HepG2 (cell line): Measurements from ENCODE around the gene UBE2O. TPM values are rescaled to one million over a fixed set of nuclear protein-coding genes. Genes with fewer than 3 reads are reported as not detected.

Experiments used
- ATAC-seq: fragments of 200-7000 bp; cut with Tn5 transposase; 3 replicates; pipeline ENCODE4 v1.9.1; 2020; ENCODE audit warnings: mild to moderate bottlenecking, moderate library complexity
- BruUV-seq: library from RNA; stranded (reverse); fragments of 400-500 nt; replicated peaks from 2 replicates; lab custom pipeline; 2021; lab: Mats Ljungman, UMichigan
- CTCF ChIA-PET: fragments of 300-600 bp; formaldehyde crosslinking; extraction: SDS; loops from one replicate; lab custom pipeline; 2021; ENCODE audit warnings: low total read pairs, inconsistent platforms, low intra/inter-chr PET ratio; lab: Yijun Ruan, JAX
- POLR2A ChIA-PET: fragments of 350-600 bp; sonication (Branson Sonifier 250); formaldehyde crosslinking; loops from one replicate; lab custom pipeline; 2020; ENCODE audit warnings: antibody characterized with exemption, inconsistent platforms; lab: Yijun Ruan, JAX
- DNase-seq: peaks from one replicate; pipeline ENCODE4 v3.0.0-alpha.2; 2015; ENCODE audit warnings: low spot score
- FAIRE-seq: peaks from 3 replicates; lab custom pipeline; 2011; peaks lifted over from hg19 to GRCh38; lab: Jason Lieb, UNC
- H2AFZ ChIP-seq: one replicate; pipeline ENCODE4 v1.6.1; 2011; ENCODE audit warnings: low read length, inconsistent platforms
- H3K27ac ChIP-seq: fragments of 300-600 bp; 3 replicates; pipeline ENCODE4 v1.8.0; 2011; ENCODE audit warnings: mixed run types, mild to moderate bottlenecking, mixed read lengths, low read length, inconsistent platforms; ENCODE audit not compliant: insufficient read depth; ENCODE audit errors: extremely low read length
- H3K27me3 ChIP-seq, 2 experiments: fragments of 200-600 bp in 1 of 2; 2 replicates in 1 of 2; 3 replicates in 1 of 2; pipeline versions ENCODE4 v1.6.0 to v1.8.0; 2011; ENCODE audit warnings: low read length in 2 of 2, mild to moderate bottlenecking in 2 of 2, moderate library complexity in 2 of 2, inconsistent platforms in 1 of 2; ENCODE audit not compliant: insufficient read depth in 2 of 2, control insufficient read depth in 1 of 2
- H3K36me3 ChIP-seq, 2 experiments: fragments of 200-600 bp in 1 of 2; replicated peaks in 1 of 2; 2 replicates in 1 of 2; 3 replicates in 1 of 2; pipeline versions ENCODE4 v1.5.1 to v1.8.0; 2011; ENCODE audit warnings: low read length in 2 of 2, inconsistent platforms in 1 of 2; ENCODE audit not compliant: insufficient read depth in 2 of 2, control insufficient read depth in 1 of 2
- H3K4me1 ChIP-seq: 2 replicates; pipeline ENCODE4 v1.5.1; 2012; ENCODE audit warnings: low read length, inconsistent platforms; ENCODE audit not compliant: insufficient read depth
- H3K4me2 ChIP-seq: 2 replicates; pipeline ENCODE4 v1.6.0; 2011; ENCODE audit warnings: low read depth, low read length, inconsistent platforms
- H3K4me3 ChIP-seq, 3 experiments: fragments of 200-600 bp in 1 of 3; sonication (generic), shearing (Covaris generic) in 1 of 3; replicated peaks in 1 of 3; 2 replicates each; pipeline ENCODE4 v1.5.1; 2011 to 2016; ENCODE audit warnings: low read length in 3 of 3, inconsistent platforms in 2 of 3, low read depth in 2 of 3, mild to moderate bottlenecking in 2 of 3, control low read depth in 1 of 3, mixed read lengths in 1 of 3; ENCODE audit not compliant: insufficient read depth in 1 of 3
- H3K79me2 ChIP-seq: one replicate; pipeline ENCODE4 v1.6.1; 2011; ENCODE audit warnings: low read length, inconsistent platforms; ENCODE audit not compliant: insufficient read depth
- H3K9ac ChIP-seq: 2 replicates; pipeline ENCODE4 v1.6.0; 2011; ENCODE audit warnings: mild to moderate bottlenecking, low read depth, low read length, inconsistent platforms; ENCODE audit not compliant: insufficient read depth
- H3K9me3 ChIP-seq: 2 replicates; pipeline ENCODE4 v1.5.1; 2012; ENCODE audit warnings: mild to moderate bottlenecking, low read length
- H4K20me1 ChIP-seq: 2 replicates; pipeline ENCODE4 v1.6.0; 2011; ENCODE audit warnings: inconsistent platforms, mild to moderate bottlenecking, low read length, moderate library complexity; ENCODE audit not compliant: insufficient read depth
- ARID2 ChIP-seq: sonication (generic); formaldehyde crosslinking; IDR thresholded peaks from 2 replicates; pipeline ENCODE4 v1.8.1; 2022; ENCODE audit warnings: mild to moderate bottlenecking, missing genetic modification reagents, borderline replicate concordance
- BCL3 ChIP-seq: sonication (generic); formaldehyde crosslinking; IDR thresholded peaks from 2 replicates; pipeline ENCODE4 v1.5.1; 2020; ENCODE audit warnings: mild to moderate bottlenecking, missing genetic modification reagents, moderate library complexity
- FIP1L1 ChIP-seq: fragments of 200-400 bp; formaldehyde crosslinking; IDR thresholded peaks from 2 replicates; pipeline ENCODE4 v1.6.1; 2018; ENCODE audit warnings: low read depth, mild to moderate bottlenecking, low read length, moderate library complexity, borderline replicate concordance; ENCODE audit not compliant: insufficient read depth
- MBD4 ChIP-seq: IDR thresholded peaks from 2 replicates; pipeline ENCODE4 v1.6.1; 2012; ENCODE audit warnings: low read length, inconsistent platforms, borderline replicate concordance
- MIER2 ChIP-seq: IDR thresholded peaks from 2 replicates; pipeline ENCODE4 v1.6.1; 2016; ENCODE audit warnings: missing biosample characterization, missing genetic modification reagents
- MTA1 ChIP-seq: sonication (generic); formaldehyde crosslinking; IDR thresholded peaks from 2 replicates; pipeline ENCODE4 v1.4.0; 2020; ENCODE audit warnings: missing genetic modification reagents, mild to moderate bottlenecking, borderline replicate concordance
- SALL2 ChIP-seq: sonication (generic); formaldehyde crosslinking; IDR thresholded peaks from 2 replicates; pipeline ENCODE4 v1.8.1; 2023; ENCODE audit warnings: mild to moderate bottlenecking, missing genetic modification reagents, inconsistent platforms
- STAT6 ChIP-seq: sonication (generic); formaldehyde crosslinking; IDR thresholded peaks from 2 replicates; pipeline ENCODE4 v1.4.0; 2020; ENCODE audit warnings: missing genetic modification reagents, mild to moderate bottlenecking, borderline replicate concordance
- ZNF274 ChIP-seq: sonication (generic); formaldehyde crosslinking; IDR thresholded peaks from 2 replicates; pipeline ENCODE4 v1.5.1; 2020; ENCODE audit warnings: mild to moderate bottlenecking, missing genetic modification reagents
- ZNF280D ChIP-seq: sonication (generic); formaldehyde crosslinking; IDR thresholded peaks from 2 replicates; pipeline ENCODE4 v1.5.1; 2020; ENCODE audit warnings: mild to moderate bottlenecking, missing genetic modification reagents
- ZNF331 ChIP-seq: sonication (generic); formaldehyde crosslinking; IDR thresholded peaks from 2 replicates; pipeline ENCODE4 v1.4.0; 2020; ENCODE audit warnings: missing genetic modification reagents
- ZNF350 ChIP-seq: sonication (generic); formaldehyde crosslinking; IDR thresholded peaks from 2 replicates; pipeline ENCODE4 v1.4.0; 2020; ENCODE audit warnings: mild to moderate bottlenecking, low read depth, missing genetic modification reagents, borderline replicate concordance
- ZNF354B ChIP-seq: sonication (generic); formaldehyde crosslinking; IDR thresholded peaks from 2 replicates; pipeline ENCODE4 v1.8.0; 2022; ENCODE audit warnings: mild to moderate bottlenecking, missing genetic modification reagents
- ZNF543 ChIP-seq: sonication (generic); formaldehyde crosslinking; IDR thresholded peaks from 2 replicates; pipeline ENCODE4 v1.4.0; 2020; ENCODE audit warnings: mild to moderate bottlenecking, missing genetic modification reagents
- WGBS: methylation state at CpG from one replicate; pipeline ENCODE4 v1.1.6; 2017; ENCODE audit warnings: low lambda C conversion rate; 5-methylcytosine and 5-hydroxymethylcytosine counted together
- in situ Hi-C: cut with HindIII; loops from 2 replicates; pipeline ENCODE4 v1.10.0; 2017; ENCODE audit warnings: low pct_unique_long_range_greater_than_20kb; ENCODE audit not compliant: extremely low pct_ligation_motif_present
- intact Hi-C: fragments of 100-400 bp; cut with micrococcal nuclease; formaldehyde crosslinking; loops from one replicate; pipeline ENCODE4 v1.10.0; 2022; ENCODE audit not compliant: unreplicated experiment
- polyA plus RNA-seq, 8 experiments: library from polyadenylated mRNA; depleted of rRNA in 3 of 8; stranded (reverse) in 7 of 8; unstranded in 1 of 8; fragments of >200 nt; fragmentation: Illumina TruSeq in 4 of 8; extraction: Trizol in 4 of 8; gene quantifications; 2 replicates each; pipeline versions ENCODE4 v1.2.1 to v1.2.3, GENCODE V29; 2011 to 2016; ENCODE audit warnings: low read depth in 4 of 8, missing spikeins in 1 of 8, mixed read lengths in 1 of 8; ENCODE audit not compliant: insufficient read depth in 1 of 8
- total RNA-seq, 5 experiments: library from RNA; depleted of rRNA; stranded (reverse); fragments of >200 nt; fragmentation: Illumina TruSeq; extraction: Trizol; gene quantifications; 2 replicates each; pipeline ENCODE4 v1.2.3, GENCODE V29; 2016; ENCODE audit warnings: low read depth in 1 of 5

The UBE2O gene
- total and polyA plus RNA-seq, 2 of the 13 experiments (the other 11 are each of a cell fraction or from before 2014, with no cell fraction given) = 21.5 to 23.5 TPM

GRCh38 chr17:76388966-76389888 lies 63.7 kb downstream of the UBE2O start:
- Histone ChIP-seq H3K4me3 (no peak overlapping the region), H3K4me1 (peaks cover 35% of the 10 kb centered on the region), H3K79me2 (peaks cover 28% of the 10 kb centered on the region), H3K27ac (peak overlapping the region; percentile 17), H3K4me2 (no peak overlapping the region), H3K9ac (no peak overlapping the region), H3K27me3 (no peaks in the 10 kb centered on the region), H2AFZ (no peak overlapping the region), H3K9me3 (no peaks in the 10 kb centered on the region), H3K36me3 (peaks cover 32 to 45% of the 10 kb centered on the region in 2 experiments), H4K20me1 (peaks cover 31% of the 10 kb centered on the region; the same call in 1 of the 2 replicates)
- POLR2A ChIA-PET = interaction anchor here (0.9 to 20.9 kb wide), 8 partner anchors 9 to 110 kb away, joined by 3 to 1379 read pairs (median 5); partner anchors contain the start of gene PRPSAP1
- intact Hi-C loops = loop anchor here (1.0 kb wide), 1 partner anchor 9 kb away; no protein-coding TSS in a partner anchor
- DNase-seq (peak; percentile 29), FAIRE-seq (no peak), ATAC-seq (peak; percentile 7)
- BruUV-seq = no TSS peak
- CTCF ChIA-PET = no interaction called here
- in situ Hi-C loops = loop anchor here (5.0 kb wide), 1 partner anchor 37 kb away; the partner anchor contains the start of gene PRPSAP1
- 94% methylated on average over 16 of the region's 16 CpGs for WGBS
- TF ChIP-seq ZNF354B (CRISPR knock-in tag) (no peak), STAT6 (CRISPR knock-in tag) (no peak), ZNF543 (no peak), FIP1L1 (no peak), MBD4 (0 out of 2 replicates have a peak, but pooled peaks have one; percentile 17), SALL2 (peak; percentile 54; the same call in 1 of the 2 replicates), MIER2 (no peak), ZNF274 (CRISPR knock-in tag) (peak; percentile 25; the same call in 1 of the 2 replicates), ARID2 (no peak), MTA1 (peak; percentile 40; the same call in 1 of the 2 replicates), BCL3 (CRISPR knock-in tag) (no peak), ZNF350 (CRISPR knock-in tag) (0 out of 2 replicates have a peak, but pooled peaks have one; percentile 8), ZNF280D (CRISPR knock-in tag) (no peak), ZNF331 (CRISPR knock-in tag) (no peak)
